GM11168 (cell line): ENCODE data around the gene IRF6.

Experiments
- in situ Hi-C: fragments of 300-500 bp; cut with MboI; formaldehyde crosslinking; loops from one replicate; pipeline ENCODE4 v1.12.0; 2022; ENCODE audit warnings: low sequenced_read_pairs; ENCODE audit not compliant: unreplicated experiment

The IRF6 gene

GRCh38 chr1:209768354-209768774 is 37.6 kb downstream of the IRF6 start:
- in situ Hi-C loops: no loop called here

- in situ Hi-C loops: no loop called here
Observed at GRCh38 chr1:209767706-209768105, 38.2 kb downstream of the IRF6 start.

- in situ Hi-C loops: no loop called here
Observed at GRCh38 chr1:209767096-209767495, 38.8 kb downstream of the IRF6 start.

- in situ Hi-C loops: no loop called here
Observed at GRCh38 chr1:209766051-209766450, 39.9 kb downstream of the IRF6 start.

GRCh38 chr1:209761011-209761635 is 44.8 kb downstream of the IRF6 start:
- in situ Hi-C loops: no loop called here

- in situ Hi-C loops: no loop called here
Observed at GRCh38 chr1:209759829-209760359, 46.0 kb downstream of the IRF6 start.

DNA sequence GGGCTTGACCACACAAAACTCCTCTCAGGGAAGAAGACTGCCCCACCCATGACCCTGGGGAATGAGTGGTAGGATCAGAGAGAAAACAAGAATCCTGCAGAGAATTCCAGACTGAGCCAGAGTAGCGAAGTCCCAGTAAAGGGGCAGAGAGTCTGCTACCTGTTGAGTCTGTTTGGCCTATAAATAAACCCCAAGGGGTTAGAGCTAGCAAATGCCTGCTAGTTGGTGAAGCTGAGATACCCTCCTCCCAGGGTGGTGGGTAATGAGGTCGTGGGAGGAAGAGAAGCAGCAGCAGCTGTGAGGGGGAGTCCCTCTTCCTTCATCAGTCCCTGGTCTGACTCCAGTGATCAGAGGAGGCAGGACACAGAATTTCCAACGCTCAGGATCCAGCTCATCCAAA is 47.5 kb downstream of the IRF6 start:
- in situ Hi-C loops: no loop called here

DNA sequence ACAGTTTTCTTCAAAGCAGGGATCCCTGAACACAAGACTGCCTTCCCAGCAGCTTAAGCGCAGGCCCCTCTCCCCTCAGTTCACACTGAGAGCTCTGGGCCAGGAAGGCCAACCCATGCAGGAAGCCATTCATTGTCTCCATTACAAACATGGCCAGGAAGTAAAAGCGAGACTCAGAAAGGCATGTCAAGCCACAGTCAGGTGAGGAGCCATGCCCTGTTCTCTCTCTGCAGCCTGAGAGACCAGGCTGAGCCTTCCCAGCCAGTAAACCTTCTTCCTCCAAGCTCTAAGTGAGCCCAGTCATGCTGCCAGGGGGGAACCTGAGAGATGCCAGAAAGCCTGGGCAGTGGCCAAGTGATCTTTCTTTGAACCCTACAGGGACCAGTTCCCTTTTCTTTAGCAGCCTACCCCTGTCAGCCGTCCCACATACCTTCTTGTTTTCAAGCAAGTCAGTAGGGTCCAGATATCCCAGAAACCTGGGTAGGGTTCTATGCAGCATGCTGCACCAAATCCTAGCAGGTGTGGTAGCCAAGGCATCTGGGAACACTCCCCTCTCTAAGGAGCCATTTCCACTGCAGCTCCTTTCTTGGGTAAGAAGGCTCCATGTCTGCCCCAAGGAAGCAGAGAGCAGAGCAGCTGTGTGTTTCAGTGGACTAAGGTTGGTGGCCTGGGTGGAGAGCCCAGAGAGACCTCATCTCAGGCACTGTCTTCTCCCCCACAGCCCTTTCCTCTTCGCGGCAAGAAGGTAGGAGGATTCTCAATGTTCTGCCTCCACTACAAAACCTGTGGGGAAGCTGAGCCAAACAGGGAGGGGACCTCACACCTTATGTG is 49.1 kb downstream of the IRF6 start:
- in situ Hi-C loops: no loop called here

DNA sequence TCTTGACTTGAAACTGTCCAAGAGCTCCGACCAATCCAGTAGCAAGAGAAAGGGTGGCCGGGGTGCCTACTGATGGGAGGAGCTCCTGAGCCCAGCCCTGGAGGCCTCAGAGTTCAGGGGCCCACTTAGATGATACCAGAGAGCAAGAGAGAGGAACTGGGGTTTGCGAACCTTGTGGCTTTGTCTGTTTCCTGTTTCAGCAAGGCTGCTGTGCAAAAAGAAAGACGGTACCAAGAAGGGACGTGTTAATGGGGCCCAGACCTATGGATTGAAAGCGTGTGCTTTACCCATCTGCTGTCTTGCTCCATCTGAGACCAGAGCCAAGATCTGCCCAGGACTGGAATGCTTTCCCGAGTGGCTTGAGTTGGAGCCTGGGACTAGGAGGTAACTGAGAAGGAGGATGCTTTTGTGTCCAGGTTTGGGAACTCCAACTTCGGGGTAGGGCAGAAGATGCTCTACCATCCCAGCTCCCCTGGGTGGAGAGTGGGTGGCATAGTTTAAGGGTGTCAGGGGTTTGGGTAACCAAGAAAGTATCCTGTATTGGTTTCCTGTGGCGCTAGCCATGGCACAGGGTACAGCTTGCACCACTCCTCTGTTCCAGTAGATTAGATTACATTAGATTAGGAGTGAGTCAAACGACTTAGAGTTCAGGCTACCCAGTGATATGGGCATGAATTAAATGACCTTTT is 49.9 kb downstream of the IRF6 start, which contains the start of gene TRAF3IP3:
TRAF3IP3 (plus strand) TSS at position 128 of the 689 bp plus-strand sequence. CDS start 3,987 bp downstream, outside the sequence.
- in situ Hi-C loops: no loop called here

DNA sequence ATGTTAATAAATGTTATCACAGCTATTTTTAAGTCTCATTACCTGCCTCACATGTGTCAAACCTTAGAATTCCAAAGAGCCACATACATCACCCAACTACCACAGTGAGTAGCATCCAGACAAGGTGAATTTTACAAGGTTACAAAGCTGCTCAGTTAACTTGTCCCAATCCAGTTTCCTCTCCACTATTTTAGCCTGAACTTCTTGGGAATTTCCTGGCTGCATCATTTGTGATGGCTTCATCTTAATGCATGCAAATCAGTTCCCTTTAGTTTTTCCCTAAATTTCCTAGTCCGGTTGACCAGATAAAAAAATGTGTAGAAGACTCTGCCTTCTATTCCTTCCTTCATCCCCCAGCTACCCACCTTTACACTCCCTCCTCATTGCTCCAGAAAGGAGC is 50.7 kb downstream of the IRF6 start:
- in situ Hi-C loops: no loop called here

- in situ Hi-C loops: no loop called here
Observed at GRCh38 chr1:209752890-209753289, 53.1 kb downstream of the IRF6 start.

DNA sequence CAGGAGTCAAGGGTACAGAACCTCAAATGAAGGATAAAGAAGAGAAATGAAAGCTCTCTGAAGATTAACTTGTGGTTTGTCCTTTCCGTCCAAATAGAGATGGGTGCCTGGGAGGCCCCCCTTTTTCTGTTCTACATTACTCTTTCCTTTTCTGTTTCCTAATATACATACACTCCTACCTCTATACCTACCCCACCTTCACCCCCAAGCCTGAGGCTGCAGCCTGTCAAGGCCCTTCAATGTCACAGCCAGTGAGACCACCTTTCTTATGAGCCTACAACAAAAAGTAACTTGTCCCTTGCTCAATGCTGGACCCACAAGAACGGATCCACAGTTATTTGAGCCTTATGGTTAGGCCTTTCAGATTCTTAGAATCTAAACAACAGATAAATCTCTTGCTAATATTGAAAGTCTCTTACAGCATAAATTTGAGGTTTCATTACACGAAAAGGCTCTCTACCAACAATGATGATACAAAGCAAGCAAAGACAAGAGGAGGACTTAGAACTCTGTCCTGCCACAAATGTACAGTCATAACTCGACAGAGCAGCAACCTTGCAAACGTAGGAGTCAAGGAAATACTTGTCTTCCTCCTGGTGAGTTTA is 54.2 kb downstream of the IRF6 start:
- in situ Hi-C loops: no loop called here

DNA sequence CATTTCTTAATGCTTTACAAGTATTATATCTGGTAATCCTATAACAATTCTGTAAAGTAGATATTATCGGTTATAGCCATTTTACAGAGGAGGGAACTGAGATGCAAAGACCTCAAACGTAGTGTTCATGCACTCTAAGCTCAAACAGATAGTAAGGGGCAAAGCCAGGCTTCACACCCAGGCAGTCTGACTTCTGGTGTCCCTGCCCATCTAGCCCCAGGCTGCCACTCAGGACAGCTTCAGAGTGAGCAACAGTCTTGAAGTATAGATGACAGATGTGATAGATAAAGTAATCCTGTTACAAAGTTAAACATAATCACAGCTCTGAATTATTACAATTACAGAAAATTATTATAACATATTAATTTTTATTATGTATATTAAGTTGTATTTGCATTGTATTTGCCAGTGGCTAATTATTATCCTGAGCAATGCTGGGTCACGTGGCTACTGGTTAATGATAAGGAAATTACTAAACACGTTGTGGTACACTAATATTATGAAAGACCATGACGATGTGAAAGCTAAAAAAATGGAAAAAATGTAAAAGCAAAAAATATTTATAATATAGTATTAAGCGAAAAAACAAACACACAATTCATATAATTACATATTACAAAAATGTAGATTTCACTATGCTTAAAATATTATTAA is 56.1 kb downstream of the IRF6 start:
- in situ Hi-C loops: no loop called here

- in situ Hi-C loops: no loop called here
Observed at GRCh38 chr1:209749205-209749604, 56.7 kb downstream of the IRF6 start.

- in situ Hi-C loops: no loop called here
Observed at GRCh38 chr1:209748620-209749019, 57.3 kb downstream of the IRF6 start.

- in situ Hi-C loops: no loop called here
Observed at GRCh38 chr1:209747580-209748262, 58.2 kb downstream of the IRF6 start.

DNA sequence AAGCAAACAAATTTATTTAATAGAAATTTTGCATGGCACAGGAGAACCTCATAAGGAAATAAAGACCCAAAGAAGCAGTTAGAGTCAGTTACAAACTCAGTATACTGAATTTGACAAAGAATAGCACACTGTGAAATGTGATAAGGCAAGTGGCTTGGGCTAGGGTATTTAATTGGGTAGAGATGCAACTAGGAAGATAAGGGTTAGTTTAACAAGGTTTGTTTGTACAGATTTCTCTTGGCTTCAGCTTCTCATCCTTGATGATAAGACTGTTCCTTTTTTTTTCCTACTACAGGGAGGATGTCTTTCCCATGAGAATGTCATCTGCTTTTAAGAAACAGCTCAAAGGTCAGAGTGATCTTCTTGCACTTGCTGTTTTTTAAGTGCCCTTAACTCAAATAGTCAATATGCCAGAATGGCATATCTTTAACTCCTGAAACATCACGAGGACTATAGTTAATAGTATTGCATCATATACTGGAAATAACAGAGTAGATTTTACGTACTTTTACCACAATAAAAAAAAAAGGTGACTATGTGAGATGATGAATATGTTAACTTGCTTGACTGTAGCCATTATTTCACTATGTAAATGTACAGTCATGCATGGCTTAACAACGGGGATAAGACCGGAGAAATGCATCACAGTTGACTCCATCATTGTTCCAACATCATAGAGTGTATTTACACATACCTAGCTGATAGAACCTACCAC is 59.3 kb downstream of the IRF6 start:
- in situ Hi-C loops: no loop called here

DNA sequence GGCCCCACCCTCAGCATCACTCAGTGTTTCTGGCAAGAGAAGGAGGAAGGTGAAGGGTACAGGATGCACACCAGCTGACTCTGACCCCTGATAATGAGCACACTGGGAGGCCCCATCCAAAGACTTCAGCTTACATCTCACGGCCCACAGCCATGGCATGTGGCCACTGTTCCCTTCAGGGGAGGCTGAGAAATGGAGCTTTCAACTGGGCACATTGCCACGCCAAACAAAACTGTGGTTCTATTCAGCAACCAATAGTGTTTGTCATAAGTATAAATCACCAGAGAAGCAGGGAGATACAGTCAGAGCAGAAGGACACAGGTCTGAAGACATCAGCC is 62.8 kb downstream of the IRF6 start:
- in situ Hi-C loops: no loop called here
